K562 treated with DMSO at 1 percent for 24 hours (cell line): Measurements from ENCODE around the gene CWC25. TPM values are rescaled to one million over a fixed set of nuclear protein-coding genes. Genes with fewer than 3 reads are reported as not detected.

Source experiments
- total RNA-seq: library from RNA; unstranded; fragments of 300-600 nt; gene quantifications from 2 replicates; pipeline ENCODE4 v1.2.3, GENCODE V29; 2022; ENCODE audit warnings: low read depth; ENCODE audit not compliant: insufficient read depth

Gene CWC25
- 9.3 and 11.8 TPM in 2 replicates for total RNA-seq

GRCh38 chr17:38824899-38825761 is at the start of gene CWC25:
Gene CWC25, minus strand, starts transcription at chr17:38825321. Its CDS starts 138 bp downstream, at chr17:38825183.

GRCh38 chr17:38869526-38870258 is 44.6 kb upstream of the CWC25 start, which contains the start of gene LASP1:
Gene LASP1, plus strand, starts transcription at chr17:38870058. Its CDS starts 132 bp downstream, at chr17:38870190.

GRCh38 chr17:38853292-38854219 is 28.4 kb upstream of the CWC25 start, which contains the start of gene RPL23:
Gene RPL23, minus strand, starts transcription at chr17:38853721. Its CDS starts 11 bp downstream, at chr17:38853710.

GRCh38 chr17:38799501-38800236 is 25.5 kb downstream of the CWC25 start, which contains the start of gene PIP4K2B:
Gene PIP4K2B, minus strand, starts transcription at chr17:38799556. Its CDS starts 132 bp downstream, at chr17:38799424.

GRCh38 chr17:38752308-38753070 is 72.6 kb downstream of the CWC25 start, which contains the start of gene PSMB3:
Gene PSMB3, plus strand, starts transcription at chr17:38752741. Its CDS starts 86 bp downstream, at chr17:38752827.

Other genes with a start within 250 kb of the CWC25 start
- 0.46 and 0.64 TPM in 2 replicates for gene SRCIN1, start 219.4 kb downstream of the CWC25 start, total RNA-seq
- 4.2 and 4.4 TPM in 2 replicates for gene EPOP, start 150.4 kb downstream of the CWC25 start, total RNA-seq
- 34.4 and 38.4 TPM in 2 replicates for gene MLLT6, start 120.0 kb downstream of the CWC25 start, total RNA-seq
- 23.2 and 25.1 TPM in 2 replicates for gene CISD3, start 95.0 kb downstream of the CWC25 start, total RNA-seq
- gene PCGF2, start 77.0 kb downstream of the CWC25 start, total RNA-seq, result 25.8 and 28.1 TPM in 2 replicates
- gene PSMB3, start 72.6 kb downstream of the CWC25 start, total RNA-seq, result 444 and 497 TPM in 2 replicates
- 25.7 and 37.8 TPM in 2 replicates for gene PIP4K2B, start 25.8 kb downstream of the CWC25 start, total RNA-seq
- gene RPL23, start 28.4 kb upstream of the CWC25 start, total RNA-seq, result 2,463 and 2,696 TPM in 2 replicates
- gene LASP1, start 44.7 kb upstream of the CWC25 start, total RNA-seq, result 154 and 166 TPM in 2 replicates
- not detected in 2 replicates for gene FBXO47, start 142.1 kb upstream of the CWC25 start, total RNA-seq